KMS-11 (cell line): ENCODE measurements around the gene RBM20.

Source experiments
- H2AFZ ChIP-seq: fragments of 200-600 bp; sonication (generic); 2 replicates; pipeline ENCODE4 v1.6.1; 2016; ENCODE audit warnings: antibody characterized with exemption, mixed run types, low read depth
- H3K27ac ChIP-seq: fragments of 200-600 bp; sonication (generic); 2 replicates; pipeline ENCODE4 v1.6.1; 2016; ENCODE audit warnings: mild to moderate bottlenecking, mixed run types
- H3K27me3 ChIP-seq: fragments of 200-600 bp; sonication (generic); 2 replicates; pipeline ENCODE4 v1.6.1; 2017; ENCODE audit warnings: mild to moderate bottlenecking, low read depth, mixed run types, moderate library complexity; ENCODE audit not compliant: insufficient read depth
- H3K36me3 ChIP-seq: fragments of 200-600 bp; sonication (generic); 2 replicates; pipeline ENCODE4 v1.6.1; 2017; ENCODE audit warnings: mild to moderate bottlenecking, mixed run types; ENCODE audit not compliant: insufficient read depth
- H3K4me1 ChIP-seq: fragments of 200-600 bp; sonication (generic); 2 replicates; pipeline ENCODE4 v1.6.1; 2016; ENCODE audit warnings: mild to moderate bottlenecking, low read depth, mixed run types; ENCODE audit not compliant: poor library complexity, severe bottlenecking
- H3K4me2 ChIP-seq: fragments of 200-600 bp; sonication (generic); 2 replicates; pipeline ENCODE4 v1.7.0; 2016; ENCODE audit warnings: mild to moderate bottlenecking, mixed run types
- H3K4me3 ChIP-seq: fragments of 200-600 bp; sonication (generic); IDR thresholded peaks from 2 replicates; pipeline ENCODE4 v1.6.1; 2017; ENCODE audit warnings: low read depth, low read length, mixed read lengths; ENCODE audit not compliant: insufficient read depth
- H3K79me2 ChIP-seq: fragments of 200-600 bp; sonication (generic); 2 replicates; pipeline ENCODE4 v1.6.1; 2016; ENCODE audit warnings: low read depth, mixed run types; ENCODE audit not compliant: insufficient read depth
- H3K9ac ChIP-seq: fragments of 200-600 bp; sonication (generic); 2 replicates; pipeline ENCODE4 v1.6.1; 2016; ENCODE audit warnings: mild to moderate bottlenecking, mixed run types
- H4K20me1 ChIP-seq: fragments of 200-600 bp; sonication (generic); 2 replicates; pipeline ENCODE4 v1.6.1; 2016; ENCODE audit warnings: mild to moderate bottlenecking, mixed run types; ENCODE audit not compliant: insufficient read depth
- CTCF ChIP-seq: fragments of 200-600 bp; sonication (generic); conservative IDR thresholded peaks from 2 replicates; pipeline ENCODE4 v1.6.1; 2017; ENCODE audit warnings: low read depth, mild to moderate bottlenecking, antibody characterized with exemption, low read length, moderate library complexity, mixed read lengths

Gene RBM20

GRCh38 chr10:110859206-110859972, 215.3 kb downstream of the RBM20 start:
- Histone ChIP-seq H3K36me3 (no peaks in the 10 kb centered on the region), H3K4me3 (no peak overlapping the region), H3K4me1 (peaks cover 49% of the 10 kb centered on the region), H2AFZ (peak overlapping the region; percentile 0; the same call in 1 of the 2 replicates), H3K79me2 (no peaks in the 10 kb centered on the region), H3K9ac (no peak overlapping the region), H3K4me2 (peak overlapping the region; percentile 29; the same call in 1 of the 2 replicates), H3K27me3 (no peaks in the 10 kb centered on the region), H3K27ac (peak overlapping the region; percentile 91), H4K20me1 (no peaks in the 10 kb centered on the region)
- no peak for TF ChIP-seq CTCF

- H2AFZ ChIP-seq = peak overlapping the region; percentile 0; the same call in 1 of the 2 replicates
- no peaks in the 10 kb centered on the region for H3K36me3 ChIP-seq
- H3K9ac ChIP-seq = no peak overlapping the region
- peak overlapping the region; percentile 91; the same call in 1 of the 2 replicates for H3K27ac ChIP-seq
- TF ChIP-seq CTCF = no peak
- H3K27me3 ChIP-seq = no peaks in the 10 kb centered on the region
- H3K4me1 ChIP-seq = peaks cover 54% of the 10 kb centered on the region
- no peak overlapping the region for H3K4me3 ChIP-seq
- H4K20me1 ChIP-seq = no peaks in the 10 kb centered on the region
- H3K4me2 ChIP-seq = peak overlapping the region; percentile 29; the same call in 1 of the 2 replicates
- no peaks in the 10 kb centered on the region for H3K79me2 ChIP-seq
Observed at GRCh38 chr10:110859973-110860376, 215.8 kb downstream of the RBM20 start.

- Histone ChIP-seq H3K36me3 (no peaks in the 10 kb centered on the region), H3K4me2 (peak overlapping the region; percentile 29), H3K4me3 (no peak overlapping the region), H3K9ac (no peak overlapping the region), H3K79me2 (no peaks in the 10 kb centered on the region), H3K27ac (peak overlapping the region; percentile 17; the same call in 1 of the 2 replicates), H3K4me1 (peaks cover 54% of the 10 kb centered on the region), H4K20me1 (no peaks in the 10 kb centered on the region), H2AFZ (peak overlapping the region; percentile 75), H3K27me3 (no peaks in the 10 kb centered on the region)
- TF ChIP-seq CTCF = no peak
Observed at GRCh38 chr10:110860576-110861241, 216.6 kb downstream of the RBM20 start.

- Histone ChIP-seq H3K4me2 (0 out of 2 replicates have a peak overlapping the region, but pooled peaks have one; percentile 29), H2AFZ (no peak overlapping the region)
Observed at GRCh38 chr10:110861476-110861875, 217.3 kb downstream of the RBM20 start.

More at GRCh38 chr10:110861476-110861875, 217.3 kb downstream of the RBM20 start:
- no peaks in the 10 kb centered on the region for H3K36me3 ChIP-seq
- no peaks in the 10 kb centered on the region for H3K27me3 ChIP-seq
- no peak overlapping the region for H3K27ac ChIP-seq
- no peak overlapping the region for H3K9ac ChIP-seq
- no peak for TF ChIP-seq CTCF
- H3K4me3 ChIP-seq = no peak overlapping the region
- H3K79me2 ChIP-seq = no peaks in the 10 kb centered on the region
- peaks cover 54% of the 10 kb centered on the region for H3K4me1 ChIP-seq
- H4K20me1 ChIP-seq = no peaks in the 10 kb centered on the region
